Measurements from ENCODE around the gene UBAC2.

GRCh38 chr13:99154064-99154463 is 46.6 kb upstream of the UBAC2 start:
- no peak for TF ChIP-seq CTCF (conservative IDR thresholded peaks at IDR 0.05; ENCODE audit: low read depth, low read length)
- TF ChIP-seq POLR2A (IDR thresholded peaks at IDR 0.05; ENCODE audit: low read depth, low read length), result no peak
- no peak for TF ChIP-seq MAFK (IDR thresholded peaks at IDR 0.05; ENCODE audit: low read depth, low read length)
- TF ChIP-seq, protein P1, sequence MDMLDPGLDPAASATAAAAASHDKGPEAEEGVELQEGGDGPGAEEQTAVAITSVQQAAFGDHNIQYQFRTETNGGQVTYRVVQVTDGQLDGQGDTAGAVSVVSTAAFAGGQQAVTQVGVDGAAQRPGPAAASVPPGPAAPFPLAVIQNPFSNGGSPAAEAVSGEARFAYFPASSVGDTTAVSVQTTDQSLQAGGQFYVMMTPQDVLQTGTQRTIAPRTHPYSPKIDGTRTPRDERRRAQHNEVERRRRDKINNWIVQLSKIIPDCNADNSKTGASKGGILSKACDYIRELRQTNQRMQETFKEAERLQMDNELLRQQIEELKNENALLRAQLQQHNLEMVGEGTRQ (IDR thresholded peaks at IDR 0.05; ENCODE audit: low read depth, low read length), result no peak
- TF ChIP-seq MXI1 (IDR thresholded peaks at IDR 0.05; ENCODE audit: borderline replicate concordance, low read depth, low read length), result no peak
- TF ChIP-seq RAD21 (IDR thresholded peaks at IDR 0.05; ENCODE audit: low read length), result no peak
- TF ChIP-seq MAZ (IDR thresholded peaks at IDR 0.05; ENCODE audit: borderline replicate concordance, low read depth, low read length), result no peak
- no peak for TF ChIP-seq SMC3 (IDR thresholded peaks at IDR 0.05; ENCODE audit: low read depth, low read length)
- no peak for TF ChIP-seq BHLHE40 (IDR thresholded peaks at IDR 0.05; ENCODE audit: low read depth, low read length)
- no peak for TF ChIP-seq CHD1 (IDR thresholded peaks at IDR 0.05; ENCODE audit: low read depth, low read length)
- TF ChIP-seq, protein P2, sequence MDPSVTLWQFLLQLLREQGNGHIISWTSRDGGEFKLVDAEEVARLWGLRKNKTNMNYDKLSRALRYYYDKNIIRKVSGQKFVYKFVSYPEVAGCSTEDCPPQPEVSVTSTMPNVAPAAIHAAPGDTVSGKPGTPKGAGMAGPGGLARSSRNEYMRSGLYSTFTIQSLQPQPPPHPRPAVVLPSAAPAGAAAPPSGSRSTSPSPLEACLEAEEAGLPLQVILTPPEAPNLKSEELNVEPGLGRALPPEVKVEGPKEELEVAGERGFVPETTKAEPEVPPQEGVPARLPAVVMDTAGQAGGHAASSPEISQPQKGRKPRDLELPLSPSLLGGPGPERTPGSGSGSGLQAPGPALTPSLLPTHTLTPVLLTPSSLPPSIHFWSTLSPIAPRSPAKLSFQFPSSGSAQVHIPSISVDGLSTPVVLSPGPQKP (IDR thresholded peaks at IDR 0.05; ENCODE audit: borderline replicate concordance, low read depth, low read length), result no peak
- TF ChIP-seq RFX5 (IDR thresholded peaks at IDR 0.05; ENCODE audit: low read depth, low read length), result no peak
- TF ChIP-seq CEBPB (IDR thresholded peaks at IDR 0.05; ENCODE audit: low read depth, low read length), result no peak

All from IMR-90 (cell line).